ENCODE data around the gene ALDH4A1. TPM values are rescaled to one million over a fixed set of nuclear protein-coding genes. Genes with fewer than 3 reads are reported as not detected.
A peak's percentile ranks its signal among the peaks of the same experiment; 100 is the strongest.
"Not testable (repeated sequence)": the region's sequence is repeated elsewhere in the genome, so short reads cannot be mapped to it uniquely, and the experiment has no call there.

The ALDH4A1 gene
- polyA plus RNA-seq, 3 donors, result 61.3 to 85.2 (median 64.7) TPM

GRCh38 chr1:18861082-18861481 lies 41.3 kb downstream of the ALDH4A1 start:
- DNase-seq (ENCODE audit: low read depth in 3 of 3, low spot score in 2 of 3), result no peak

- DNase-seq (ENCODE audit: low read depth in 3 of 3, low spot score in 2 of 3), result no peak
Measured at GRCh38 chr1:18859560-18859959, 42.8 kb downstream of the ALDH4A1 start, which contains the start of gene TAS1R2. Gene TAS1R2 (minus strand): TSS chr1:18859660. CDS start chr1:18859660, 0 bp downstream.

GRCh38 chr1:18858070-18858688 lies 44.2 kb downstream of the ALDH4A1 start:
- no peak for DNase-seq (ENCODE audit: low read depth in 3 of 3, low spot score in 2 of 3)

DNA sequence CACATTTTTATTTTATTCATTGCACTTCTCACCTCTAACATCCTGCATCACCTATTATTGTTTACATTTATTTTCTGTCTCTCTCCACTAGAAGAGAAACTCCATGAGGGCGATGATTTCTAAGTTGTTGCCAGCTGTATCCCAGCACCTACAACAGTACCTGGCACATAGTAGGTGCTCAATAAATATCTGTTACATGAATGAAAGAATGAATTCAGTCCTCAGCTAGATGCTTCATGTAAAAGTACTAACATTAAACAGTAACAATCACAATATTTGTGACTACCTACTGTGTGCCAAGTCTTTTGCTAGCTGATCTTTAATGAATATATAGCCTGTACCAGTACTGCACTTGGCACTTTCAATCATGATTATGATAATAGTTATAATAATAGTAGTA lies 45.9 kb downstream of the ALDH4A1 start:
- DNase-seq (ENCODE audit: low read depth in 3 of 3, low spot score in 2 of 3), result no peak

- no peak for DNase-seq (ENCODE audit: low read depth in 3 of 3, low spot score in 2 of 3)
Measured at GRCh38 chr1:18855573-18855972, 46.8 kb downstream of the ALDH4A1 start.

GRCh38 chr1:18854331-18855025 lies 47.9 kb downstream of the ALDH4A1 start:
- DNase-seq (ENCODE audit: low read depth in 3 of 3, low spot score in 2 of 3), result no peak

DNA sequence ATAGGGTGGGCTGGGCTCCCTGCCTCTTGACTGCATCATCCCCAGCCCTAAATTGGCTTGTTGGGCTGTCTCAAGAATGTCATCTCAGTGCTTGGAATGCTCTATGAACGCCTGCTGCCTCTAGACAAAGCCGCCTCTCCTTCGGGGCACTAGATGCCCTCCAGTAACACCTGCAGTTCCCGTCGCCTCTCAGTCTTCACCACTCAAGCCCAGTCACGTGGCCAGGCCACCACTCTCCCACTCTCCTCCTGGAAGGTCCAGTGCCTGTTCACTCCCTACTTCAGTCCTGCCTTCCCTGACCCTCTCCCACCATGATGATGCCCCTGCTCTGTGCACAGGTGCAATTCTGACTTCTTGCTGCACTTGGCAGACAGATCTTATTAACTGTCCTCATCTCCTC lies 49.9 kb downstream of the ALDH4A1 start:
- DNase-seq (ENCODE audit: low read depth in 3 of 3, low spot score in 2 of 3), result no peak

GRCh38 chr1:18849261-18849711 lies 53.1 kb downstream of the ALDH4A1 start:
- DNase-seq (ENCODE audit: low read depth in 3 of 3, low spot score in 2 of 3), result peak in 2 of 3 donors; percentile 27 to 54

- DNase-seq (ENCODE audit: low read depth in 3 of 3, low spot score in 2 of 3), result not testable (repeated sequence)
Measured at GRCh38 chr1:18847723-18848122, 54.6 kb downstream of the ALDH4A1 start.

DNA sequence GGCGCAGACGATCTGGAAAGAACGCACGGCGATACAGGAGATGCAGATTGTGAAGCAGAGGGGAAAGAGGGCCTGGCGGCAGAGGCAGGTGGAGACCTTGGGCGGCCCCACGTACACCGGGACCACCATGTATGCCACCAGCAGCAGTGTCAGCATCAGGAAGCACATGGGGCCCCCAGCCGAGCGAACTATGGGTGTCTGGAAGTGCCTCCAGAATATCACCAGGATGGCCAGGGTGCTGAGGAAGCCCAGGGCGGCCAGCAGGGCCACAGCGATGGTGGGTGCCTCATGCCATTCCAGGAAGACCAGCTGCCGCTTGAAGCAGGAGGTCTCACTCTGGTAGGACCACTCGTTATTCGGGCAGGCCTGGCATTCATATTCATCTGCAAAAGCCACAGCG lies 62.2 kb downstream of the ALDH4A1 start:
- DNase-seq (ENCODE audit: low read depth in 3 of 3, low spot score in 2 of 3), result no peak

DNA sequence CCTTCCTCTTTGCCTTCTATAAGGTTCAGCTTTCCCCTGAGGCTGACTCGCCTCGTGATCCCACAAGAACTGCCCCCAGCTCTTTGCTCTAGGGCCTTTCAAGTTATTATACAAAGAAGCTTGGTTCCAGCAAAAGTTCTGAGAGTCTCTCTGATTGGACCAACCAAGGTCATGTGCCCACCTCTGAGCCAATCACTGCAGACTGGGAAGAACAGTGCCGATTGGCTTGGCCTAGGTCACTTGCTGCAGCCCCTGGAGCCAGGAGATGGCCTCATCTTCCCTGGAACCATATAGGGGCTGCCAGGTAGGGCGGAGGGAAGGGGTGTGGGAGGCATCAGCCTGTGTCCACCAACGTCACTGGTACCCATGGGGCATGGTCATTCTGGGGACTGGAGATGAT lies 65.7 kb downstream of the ALDH4A1 start:
- no peak for DNase-seq (ENCODE audit: low read depth in 3 of 3, low spot score in 2 of 3)

GRCh38 chr1:18832319-18832718 lies 70.0 kb downstream of the ALDH4A1 start:
- not testable (repeated sequence) for DNase-seq (ENCODE audit: low read depth in 3 of 3, low spot score in 2 of 3)

- no peak for DNase-seq (ENCODE audit: low read depth in 3 of 3, low spot score in 2 of 3)
Measured at GRCh38 chr1:18831656-18832055, 70.7 kb downstream of the ALDH4A1 start.

- no peak for DNase-seq (ENCODE audit: low read depth in 3 of 3, low spot score in 2 of 3)
Measured at GRCh38 chr1:18830596-18830995, 71.8 kb downstream of the ALDH4A1 start.

- no peak for DNase-seq (ENCODE audit: low read depth in 3 of 3, low spot score in 2 of 3)
Measured at GRCh38 chr1:18829671-18830070, 72.7 kb downstream of the ALDH4A1 start.

DNA sequence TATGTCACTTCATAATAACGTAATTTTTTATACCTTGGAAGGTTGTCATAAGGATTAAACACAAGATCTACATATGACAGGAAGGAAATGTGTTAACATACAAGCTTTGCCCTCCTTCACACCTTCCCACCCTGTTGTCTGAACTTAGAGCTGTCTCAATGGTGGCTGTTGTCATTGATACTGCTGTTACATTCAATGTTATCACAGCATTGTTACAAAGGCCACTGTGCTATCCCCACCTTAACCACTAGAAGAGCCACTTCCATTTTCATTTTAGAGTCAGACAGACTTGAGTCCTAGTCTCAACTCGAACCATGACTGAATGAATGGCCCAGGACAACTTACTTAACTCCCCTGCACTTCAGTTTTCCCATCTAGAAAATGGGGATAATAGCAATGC lies 74.1 kb downstream of the ALDH4A1 start:
- DNase-seq (ENCODE audit: low read depth in 3 of 3, low spot score in 2 of 3), result no peak

DNA sequence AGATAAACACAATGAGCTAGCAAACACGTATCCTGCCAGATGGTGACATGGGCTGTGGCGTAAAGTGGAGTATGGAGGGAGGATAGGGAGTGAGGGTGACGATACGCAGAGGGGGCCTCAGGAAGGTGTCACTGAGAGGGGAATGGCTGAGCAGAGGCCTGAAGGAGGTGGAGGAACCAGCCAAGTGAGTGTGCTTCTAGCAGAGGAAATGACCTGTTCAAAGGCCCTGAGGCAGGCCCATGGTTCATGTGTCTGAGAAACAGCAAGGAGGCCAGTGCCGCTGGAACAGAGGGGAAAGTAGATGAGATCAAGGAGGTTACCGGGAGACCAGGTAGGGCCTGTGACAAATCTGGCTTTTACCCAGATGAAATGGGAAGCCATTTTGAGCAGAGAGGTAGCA lies 78.9 kb downstream of the ALDH4A1 start:
- no peak for DNase-seq (ENCODE audit: low read depth in 3 of 3, low spot score in 2 of 3)

Other genes with a start within 250 kb of the ALDH4A1 start
- gene TAS1R2, start 42.9 kb downstream of the ALDH4A1 start, polyA plus RNA-seq (ENCODE audit: insufficient read length in 3 of 3), result not detected
- 10 to 100 TPM; 26.0 to 27.7 (median 27.4) TPM for gene IFFO2, start 54.1 kb upstream of the ALDH4A1 start, polyA plus RNA-seq (ENCODE audit: insufficient read length in 3 of 3)